ENCODE measurements around the gene ARID1A.

DNA sequence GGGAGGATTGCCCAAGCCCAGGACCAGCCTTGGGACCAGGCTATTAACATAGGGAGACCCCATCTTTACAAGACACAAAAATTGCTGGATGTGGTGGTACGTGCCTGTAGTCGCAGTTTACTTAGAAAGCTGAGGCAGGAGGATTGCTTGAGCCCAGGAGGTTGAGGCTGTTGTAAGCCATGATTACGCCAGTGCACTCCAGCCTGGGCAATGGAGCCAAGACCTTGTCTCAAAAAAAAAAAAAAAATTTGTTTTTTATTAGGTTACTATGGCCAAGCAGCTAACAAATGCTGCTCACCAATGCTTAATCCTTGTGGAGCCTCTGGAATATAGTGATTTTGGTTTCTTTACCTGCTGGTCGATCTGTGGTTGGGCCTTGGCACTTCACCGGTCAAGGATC, 8.8 kb downstream of the ARID1A start:
- TF ChIP-seq EGR1 (IDR thresholded peaks at IDR 0.05): no peak
- no peak for TF ChIP-seq EP300 (IDR thresholded peaks at IDR 0.05; ENCODE audit: borderline replicate concordance)
- no peak for TF ChIP-seq CEBPB (IDR thresholded peaks at IDR 0.05)
- no peak for TF ChIP-seq CREB1 (IDR thresholded peaks at IDR 0.05; ENCODE audit: low read depth)
- TF ChIP-seq, protein P1, sequence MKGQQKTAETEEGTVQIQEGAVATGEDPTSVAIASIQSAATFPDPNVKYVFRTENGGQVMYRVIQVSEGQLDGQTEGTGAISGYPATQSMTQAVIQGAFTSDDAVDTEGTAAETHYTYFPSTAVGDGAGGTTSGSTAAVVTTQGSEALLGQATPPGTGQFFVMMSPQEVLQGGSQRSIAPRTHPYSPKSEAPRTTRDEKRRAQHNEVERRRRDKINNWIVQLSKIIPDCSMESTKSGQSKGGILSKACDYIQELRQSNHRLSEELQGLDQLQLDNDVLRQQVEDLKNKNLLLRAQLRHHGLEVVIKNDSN (IDR thresholded peaks at IDR 0.05): no peak
- TF ChIP-seq, protein P2, sequence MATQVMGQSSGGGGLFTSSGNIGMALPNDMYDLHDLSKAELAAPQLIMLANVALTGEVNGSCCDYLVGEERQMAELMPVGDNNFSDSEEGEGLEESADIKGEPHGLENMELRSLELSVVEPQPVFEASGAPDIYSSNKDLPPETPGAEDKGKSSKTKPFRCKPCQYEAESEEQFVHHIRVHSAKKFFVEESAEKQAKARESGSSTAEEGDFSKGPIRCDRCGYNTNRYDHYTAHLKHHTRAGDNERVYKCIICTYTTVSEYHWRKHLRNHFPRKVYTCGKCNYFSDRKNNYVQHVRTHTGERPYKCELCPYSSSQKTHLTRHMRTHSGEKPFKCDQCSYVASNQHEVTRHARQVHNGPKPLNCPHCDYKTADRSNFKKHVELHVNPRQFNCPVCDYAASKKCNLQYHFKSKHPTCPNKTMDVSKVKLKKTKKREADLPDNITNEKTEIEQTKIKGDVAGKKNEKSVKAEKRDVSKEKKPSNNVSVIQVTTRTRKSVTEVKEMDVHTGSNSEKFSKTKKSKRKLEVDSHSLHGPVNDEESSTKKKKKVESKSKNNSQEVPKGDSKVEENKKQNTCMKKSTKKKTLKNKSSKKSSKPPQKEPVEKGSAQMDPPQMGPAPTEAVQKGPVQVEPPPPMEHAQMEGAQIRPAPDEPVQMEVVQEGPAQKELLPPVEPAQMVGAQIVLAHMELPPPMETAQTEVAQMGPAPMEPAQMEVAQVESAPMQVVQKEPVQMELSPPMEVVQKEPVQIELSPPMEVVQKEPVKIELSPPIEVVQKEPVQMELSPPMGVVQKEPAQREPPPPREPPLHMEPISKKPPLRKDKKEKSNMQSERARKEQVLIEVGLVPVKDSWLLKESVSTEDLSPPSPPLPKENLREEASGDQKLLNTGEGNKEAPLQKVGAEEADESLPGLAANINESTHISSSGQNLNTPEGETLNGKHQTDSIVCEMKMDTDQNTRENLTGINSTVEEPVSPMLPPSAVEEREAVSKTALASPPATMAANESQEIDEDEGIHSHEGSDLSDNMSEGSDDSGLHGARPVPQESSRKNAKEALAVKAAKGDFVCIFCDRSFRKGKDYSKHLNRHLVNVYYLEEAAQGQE (IDR thresholded peaks at IDR 0.05; ENCODE audit: low read depth): no peak
- TF ChIP-seq, protein P3, sequence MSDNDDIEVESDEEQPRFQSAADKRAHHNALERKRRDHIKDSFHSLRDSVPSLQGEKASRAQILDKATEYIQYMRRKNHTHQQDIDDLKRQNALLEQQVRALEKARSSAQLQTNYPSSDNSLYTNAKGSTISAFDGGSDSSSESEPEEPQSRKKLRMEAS (IDR thresholded peaks at IDR 0.05): no peak
- no peak for TF ChIP-seq RAD21 (IDR thresholded peaks at IDR 0.05; ENCODE audit: low read depth)
- no peak for TF ChIP-seq FOXM1 (IDR thresholded peaks at IDR 0.05; ENCODE audit: borderline replicate concordance, low read depth)
- TF ChIP-seq YY1 (IDR thresholded peaks at IDR 0.05; ENCODE audit: low read depth): no peak
- TF ChIP-seq TAF1 (IDR thresholded peaks at IDR 0.05; ENCODE audit: low read depth): no peak
- no peak for TF ChIP-seq NFIC (IDR thresholded peaks at IDR 0.05)

Data from Ishikawa (cell line).